Astrocyte of the spinal cord (primary cell): ENCODE results near the gene MMP8.

Experiments used
- DNase-seq: peaks from one replicate; pipeline ENCODE4 v3.0.0; 2011; ENCODE audit warnings: low read depth, low spot score
- H3K4me3 ChIP-seq: 2 replicates; pipeline ENCODE4 v1.5.1; 2011; ENCODE audit warnings: low read depth, mild to moderate bottlenecking, low read length, moderate library complexity
- in situ Hi-C: cut with HindIII; loops from 2 replicates; pipeline ENCODE4 v1.10.0; 2017; ENCODE audit warnings: low sequenced_read_pairs
- TF ChIP-seq, protein P1 (sequence below): IDR thresholded peaks from 2 replicates; pipeline ENCODE4 v1.5.1; 2012; ENCODE audit warnings: low read depth, mild to moderate bottlenecking, low read length, inconsistent platforms

The MMP8 gene, protein sequence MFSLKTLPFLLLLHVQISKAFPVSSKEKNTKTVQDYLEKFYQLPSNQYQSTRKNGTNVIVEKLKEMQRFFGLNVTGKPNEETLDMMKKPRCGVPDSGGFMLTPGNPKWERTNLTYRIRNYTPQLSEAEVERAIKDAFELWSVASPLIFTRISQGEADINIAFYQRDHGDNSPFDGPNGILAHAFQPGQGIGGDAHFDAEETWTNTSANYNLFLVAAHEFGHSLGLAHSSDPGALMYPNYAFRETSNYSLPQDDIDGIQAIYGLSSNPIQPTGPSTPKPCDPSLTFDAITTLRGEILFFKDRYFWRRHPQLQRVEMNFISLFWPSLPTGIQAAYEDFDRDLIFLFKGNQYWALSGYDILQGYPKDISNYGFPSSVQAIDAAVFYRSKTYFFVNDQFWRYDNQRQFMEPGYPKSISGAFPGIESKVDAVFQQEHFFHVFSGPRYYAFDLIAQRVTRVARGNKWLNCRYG

GRCh38 chr11:102724904-102725500, at the start of gene MMP8:
Gene MMP8 (minus strand): TSS chr11:102724954. CDS start chr11:102724855, 99 bp downstream.
- TF ChIP-seq, protein P1, sequence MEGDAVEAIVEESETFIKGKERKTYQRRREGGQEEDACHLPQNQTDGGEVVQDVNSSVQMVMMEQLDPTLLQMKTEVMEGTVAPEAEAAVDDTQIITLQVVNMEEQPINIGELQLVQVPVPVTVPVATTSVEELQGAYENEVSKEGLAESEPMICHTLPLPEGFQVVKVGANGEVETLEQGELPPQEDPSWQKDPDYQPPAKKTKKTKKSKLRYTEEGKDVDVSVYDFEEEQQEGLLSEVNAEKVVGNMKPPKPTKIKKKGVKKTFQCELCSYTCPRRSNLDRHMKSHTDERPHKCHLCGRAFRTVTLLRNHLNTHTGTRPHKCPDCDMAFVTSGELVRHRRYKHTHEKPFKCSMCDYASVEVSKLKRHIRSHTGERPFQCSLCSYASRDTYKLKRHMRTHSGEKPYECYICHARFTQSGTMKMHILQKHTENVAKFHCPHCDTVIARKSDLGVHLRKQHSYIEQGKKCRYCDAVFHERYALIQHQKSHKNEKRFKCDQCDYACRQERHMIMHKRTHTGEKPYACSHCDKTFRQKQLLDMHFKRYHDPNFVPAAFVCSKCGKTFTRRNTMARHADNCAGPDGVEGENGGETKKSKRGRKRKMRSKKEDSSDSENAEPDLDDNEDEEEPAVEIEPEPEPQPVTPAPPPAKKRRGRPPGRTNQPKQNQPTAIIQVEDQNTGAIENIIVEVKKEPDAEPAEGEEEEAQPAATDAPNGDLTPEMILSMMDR = no peak
- no peak within 1 kb of the TSS for H3K4me3 ChIP-seq
- DNase-seq = peak; percentile 47
- in situ Hi-C loops = no loop called here

DNA sequence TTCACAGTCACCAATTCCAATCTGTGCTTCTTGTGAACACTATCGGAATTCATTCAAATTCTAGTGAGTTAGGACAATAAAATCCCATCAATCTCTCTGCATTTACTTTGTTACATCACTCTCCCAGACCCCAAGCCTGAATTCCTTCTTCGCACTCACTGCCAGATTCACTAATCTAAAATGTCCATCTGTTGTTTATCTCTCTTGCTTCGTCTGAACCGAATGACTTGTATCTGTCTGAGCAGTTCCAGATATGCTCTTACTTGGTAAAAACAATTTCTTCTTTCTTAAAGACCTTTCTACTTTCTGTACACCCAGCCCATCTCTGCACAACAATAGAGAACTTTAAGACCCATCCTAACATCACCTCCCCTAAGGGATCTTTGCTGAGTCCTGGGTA, 48.6 kb upstream of the MMP8 start:
- no peak for DNase-seq

DNA sequence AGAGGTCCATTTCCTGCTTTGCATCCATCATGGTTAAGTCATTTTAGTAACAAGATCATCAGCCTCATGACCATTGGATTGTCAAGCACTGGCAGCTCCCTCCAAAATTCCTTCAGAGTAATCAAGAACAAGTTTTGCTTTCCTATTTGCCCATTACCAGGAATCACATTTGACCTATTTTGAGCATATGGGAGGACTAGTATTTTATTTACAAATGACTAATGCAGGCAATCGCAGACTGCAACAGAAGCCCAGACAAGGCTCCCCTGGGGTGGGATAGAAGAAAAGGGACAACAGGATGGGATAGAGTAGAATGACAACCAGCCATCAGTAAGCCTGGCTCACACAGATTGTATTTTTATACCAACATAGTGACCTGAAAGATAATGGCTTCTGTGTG, 46.6 kb upstream of the MMP8 start:
- TF ChIP-seq, protein P1 = no peak
- DNase-seq = no peak
- in situ Hi-C loops = no loop called here
- no peak overlapping the region for H3K4me3 ChIP-seq

More for the DNA sequence above, 48.6 kb upstream of the MMP8 start:
- no peak overlapping the region for H3K4me3 ChIP-seq
- in situ Hi-C loops = no loop called here
- TF ChIP-seq, protein P1 = no peak

DNA sequence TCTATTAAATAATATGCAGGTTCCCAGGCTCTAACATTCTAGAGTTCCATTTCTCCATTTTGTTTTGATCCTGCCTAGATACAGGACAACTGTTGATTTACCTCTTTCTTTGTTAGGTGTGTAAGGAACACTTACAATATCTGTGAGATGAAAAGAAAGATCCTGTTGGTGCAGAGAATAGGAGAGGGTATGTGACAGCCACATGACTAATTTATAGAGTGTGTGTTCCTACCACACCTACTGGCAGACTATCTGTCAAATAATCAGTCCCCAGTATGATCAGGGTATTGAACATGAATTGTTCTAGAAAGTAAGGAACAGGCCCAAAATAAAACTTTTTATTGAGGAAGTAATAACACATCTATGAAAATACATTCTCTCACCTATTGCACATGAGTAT, 45.4 kb upstream of the MMP8 start:
- in situ Hi-C loops = no loop called here
- DNase-seq = no peak
- TF ChIP-seq, protein P1 = no peak
- no peak overlapping the region for H3K4me3 ChIP-seq

- no peak for DNase-seq
- in situ Hi-C loops = no loop called here
- TF ChIP-seq, protein P1 = no peak
- H3K4me3 ChIP-seq = no peak overlapping the region
Observed at GRCh38 chr11:102767800-102768199, 43.0 kb upstream of the MMP8 start.

DNA sequence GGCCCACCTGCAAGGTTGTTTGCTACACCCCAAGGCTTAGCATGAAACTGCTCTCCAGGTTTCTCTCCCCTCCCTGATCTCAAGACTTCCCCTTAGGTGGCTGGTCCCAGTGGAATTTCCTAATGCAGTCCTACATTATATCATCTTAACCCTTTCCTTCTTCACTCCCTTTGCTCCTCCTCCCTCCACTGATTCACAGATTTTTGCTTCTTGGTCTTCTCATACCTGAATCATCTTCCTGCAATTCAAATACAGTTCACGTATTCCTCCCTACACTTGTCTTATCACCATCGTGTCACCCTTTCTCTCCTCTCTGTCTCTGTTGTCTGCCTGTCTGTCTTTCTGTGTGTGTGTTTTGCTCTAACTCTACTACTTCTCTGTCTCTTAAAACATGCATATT, 38.7 kb upstream of the MMP8 start:
- TF ChIP-seq, protein P1 = no peak
- no peak for DNase-seq
- in situ Hi-C loops = no loop called here
- no peak overlapping the region for H3K4me3 ChIP-seq
